ENCODE data around the gene LPAR4. TPM values are rescaled to one million over a fixed set of nuclear protein-coding genes. Genes with fewer than 3 reads are reported as not detected.
A peak's percentile ranks its signal among the peaks of the same experiment; 100 is the strongest.

Gene LPAR4
- total RNA-seq, 1 donor from 2014 or later, result 0.18 TPM

- DNase-seq (no peak), ATAC-seq (no peak)
- Histone ChIP-seq H3K4me1 (no peaks in the 10 kb centered on the region), H3K27me3 (ENCODE audit: low read depth) (no peaks in the 10 kb centered on the region), H3K36me3 (no peaks in the 10 kb centered on the region), H3K4me3 (no peak overlapping the region), H3K9me3 (no peaks in the 10 kb centered on the region), H3K27ac (no peak overlapping the region)
- TF ChIP-seq, protein P1, sequence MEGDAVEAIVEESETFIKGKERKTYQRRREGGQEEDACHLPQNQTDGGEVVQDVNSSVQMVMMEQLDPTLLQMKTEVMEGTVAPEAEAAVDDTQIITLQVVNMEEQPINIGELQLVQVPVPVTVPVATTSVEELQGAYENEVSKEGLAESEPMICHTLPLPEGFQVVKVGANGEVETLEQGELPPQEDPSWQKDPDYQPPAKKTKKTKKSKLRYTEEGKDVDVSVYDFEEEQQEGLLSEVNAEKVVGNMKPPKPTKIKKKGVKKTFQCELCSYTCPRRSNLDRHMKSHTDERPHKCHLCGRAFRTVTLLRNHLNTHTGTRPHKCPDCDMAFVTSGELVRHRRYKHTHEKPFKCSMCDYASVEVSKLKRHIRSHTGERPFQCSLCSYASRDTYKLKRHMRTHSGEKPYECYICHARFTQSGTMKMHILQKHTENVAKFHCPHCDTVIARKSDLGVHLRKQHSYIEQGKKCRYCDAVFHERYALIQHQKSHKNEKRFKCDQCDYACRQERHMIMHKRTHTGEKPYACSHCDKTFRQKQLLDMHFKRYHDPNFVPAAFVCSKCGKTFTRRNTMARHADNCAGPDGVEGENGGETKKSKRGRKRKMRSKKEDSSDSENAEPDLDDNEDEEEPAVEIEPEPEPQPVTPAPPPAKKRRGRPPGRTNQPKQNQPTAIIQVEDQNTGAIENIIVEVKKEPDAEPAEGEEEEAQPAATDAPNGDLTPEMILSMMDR (IDR thresholded peaks at IDR 0.05), result no peak
- intact Hi-C loops (cut with DNase I), result no loop called here
Observed at GRCh38 chrX:78712336-78712735, 35.2 kb upstream of the LPAR4 start.

GRCh38 chrX:78725287-78725686 is 22.2 kb upstream of the LPAR4 start:
- no peaks in the 10 kb centered on the region for H3K36me3 ChIP-seq
- no peak overlapping the region for H3K27ac ChIP-seq
- no peaks in the 10 kb centered on the region for H3K9me3 ChIP-seq
- no peak overlapping the region for H3K4me3 ChIP-seq
- no peaks in the 10 kb centered on the region for H3K4me1 ChIP-seq
- TF ChIP-seq, protein P1 (IDR thresholded peaks at IDR 0.05), result no peak
- no peak for DNase-seq
- no peak for ATAC-seq
- intact Hi-C loops (cut with DNase I), result no loop called here
- no peaks in the 10 kb centered on the region for H3K27me3 ChIP-seq (ENCODE audit: low read depth)

DNA sequence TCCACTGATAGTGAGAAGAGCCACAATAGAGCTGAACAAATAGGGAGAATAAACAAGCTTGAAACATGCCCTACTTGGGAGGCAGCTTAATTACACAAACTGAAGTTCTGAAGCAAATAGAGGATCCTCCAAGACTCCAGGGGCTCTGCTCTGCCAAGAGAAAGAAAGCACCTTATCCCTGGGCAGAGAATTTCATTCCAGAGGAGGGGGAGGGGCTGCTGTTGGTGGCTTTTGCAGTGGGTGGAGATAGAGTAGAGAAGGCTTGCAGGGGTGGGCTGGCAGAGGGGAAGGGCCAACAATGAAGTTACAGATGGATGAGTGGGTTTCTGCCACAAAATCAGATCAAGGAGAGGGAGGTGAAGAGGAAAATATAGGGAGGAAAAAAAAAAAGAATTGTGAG is 1.0 kb upstream of the LPAR4 start:
- intact Hi-C loops (cut with DNase I), result no loop called here
- Histone ChIP-seq H3K9me3 (no peaks in the 10 kb centered on the region), H3K27ac (no peak overlapping the region), H3K36me3 (no peaks in the 10 kb centered on the region), H3K4me3 (no peak overlapping the region), H3K4me1 (no peaks in the 10 kb centered on the region), H3K27me3 (ENCODE audit: low read depth) (no peaks in the 10 kb centered on the region)
- DNase-seq (no peak), ATAC-seq (no peak)
- TF ChIP-seq, protein P1 (IDR thresholded peaks at IDR 0.05), result no peak

DNA sequence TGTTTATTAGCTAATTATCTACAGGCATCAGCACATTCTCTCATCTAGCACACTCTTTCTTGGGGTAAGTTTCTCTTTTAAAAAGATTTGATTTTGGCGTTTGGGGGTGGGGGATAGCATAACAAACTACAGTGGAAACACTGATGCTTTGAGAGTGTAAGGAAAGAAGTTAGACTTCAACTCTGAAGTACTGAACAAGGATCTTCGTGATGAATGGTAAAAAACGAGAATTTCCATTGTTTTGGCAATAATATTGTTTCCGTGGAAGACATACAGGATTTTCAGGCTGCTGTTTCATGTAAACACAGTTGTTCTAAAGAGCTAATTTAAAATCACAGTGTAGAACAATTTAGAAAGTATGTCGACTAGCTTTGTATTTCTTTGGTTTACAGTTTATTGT is 451 bp downstream of the LPAR4 start:
- intact Hi-C loops (cut with DNase I), result no loop called here
- DNase-seq (no peak), ATAC-seq (no peak)
- Histone ChIP-seq H3K4me1 (no peaks in the 10 kb centered on the region), H3K27me3 (ENCODE audit: low read depth) (no peaks in the 10 kb centered on the region), H3K27ac (no peak overlapping the region), H3K9me3 (no peaks in the 10 kb centered on the region), H3K4me3 (peak overlapping the region; percentile 19), H3K36me3 (no peaks in the 10 kb centered on the region)
- TF ChIP-seq, protein P1 (IDR thresholded peaks at IDR 0.05), result no peak

DNA sequence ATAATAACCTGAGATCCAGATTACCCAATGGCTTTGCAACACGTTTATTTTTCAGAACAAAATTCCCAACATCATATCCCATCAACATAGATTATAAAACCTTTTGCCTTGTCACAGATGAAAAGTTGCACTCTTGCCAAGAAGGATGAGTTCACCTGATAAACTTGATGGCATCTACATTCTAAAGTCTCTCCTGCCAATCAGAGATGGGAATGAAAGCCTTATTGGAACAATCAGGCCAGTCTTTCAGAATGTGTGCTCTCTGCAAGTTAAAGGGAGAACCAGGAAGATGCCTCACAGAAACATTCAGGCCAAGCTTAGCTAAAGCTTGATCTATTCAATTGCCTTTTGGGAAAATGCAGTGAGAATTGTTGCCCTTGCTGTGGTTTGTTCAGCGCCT is 1.3 kb downstream of the LPAR4 start:
- intact Hi-C loops (cut with DNase I), result no loop called here
- no peak overlapping the region for H3K4me3 ChIP-seq
- no peaks in the 10 kb centered on the region for H3K9me3 ChIP-seq
- no peak overlapping the region for H3K27ac ChIP-seq
- DNase-seq (no peak), ATAC-seq (no peak)
- no peaks in the 10 kb centered on the region for H3K36me3 ChIP-seq
- H3K4me1 ChIP-seq, result no peaks in the 10 kb centered on the region
- TF ChIP-seq, protein P1 (IDR thresholded peaks at IDR 0.05), result no peak
- H3K27me3 ChIP-seq (ENCODE audit: low read depth), result no peaks in the 10 kb centered on the region

- no peaks in the 10 kb centered on the region for H3K9me3 ChIP-seq
- no peak overlapping the region for H3K4me3 ChIP-seq
- no peak for DNase-seq
- no peaks in the 10 kb centered on the region for H3K4me1 ChIP-seq
- no peak overlapping the region for H3K27ac ChIP-seq
- no peaks in the 10 kb centered on the region for H3K36me3 ChIP-seq
- TF ChIP-seq, protein P1 (IDR thresholded peaks at IDR 0.05), result no peak
- no peaks in the 10 kb centered on the region for H3K27me3 ChIP-seq (ENCODE audit: low read depth)
- no peak for ATAC-seq
- intact Hi-C loops (cut with DNase I), result no loop called here
Observed at GRCh38 chrX:78753571-78753970, 6.1 kb downstream of the LPAR4 start.
